HepG2 (cell line): ENCODE measurements around the gene LRRC17. TPM values are rescaled to one million over a fixed set of nuclear protein-coding genes. Genes with fewer than 3 reads are reported as not detected.

ENCODE experiments used
- ATAC-seq: fragments of 200-7000 bp; cut with Tn5 transposase; 3 replicates; pipeline ENCODE4 v1.9.1; 2020; ENCODE audit warnings: mild to moderate bottlenecking, moderate library complexity
- BruUV-seq: library from RNA; stranded (reverse); fragments of 400-500 nt; replicated peaks from 2 replicates; lab custom pipeline; 2021; lab: Mats Ljungman, UMichigan
- CTCF ChIA-PET: fragments of 300-600 bp; formaldehyde crosslinking; extraction: SDS; loops from one replicate; lab custom pipeline; 2021; ENCODE audit warnings: low total read pairs, inconsistent platforms, low intra/inter-chr PET ratio; lab: Yijun Ruan, JAX
- POLR2A ChIA-PET: fragments of 350-600 bp; sonication (Branson Sonifier 250); formaldehyde crosslinking; loops from one replicate; lab custom pipeline; 2020; ENCODE audit warnings: antibody characterized with exemption, inconsistent platforms; lab: Yijun Ruan, JAX
- DNase-seq: peaks from one replicate; pipeline ENCODE4 v3.0.0-alpha.2; 2015; ENCODE audit warnings: low spot score
- FAIRE-seq: peaks from 3 replicates; lab custom pipeline; 2011; peaks lifted over from hg19 to GRCh38; lab: Jason Lieb, UNC
- H2AFZ ChIP-seq: one replicate; pipeline ENCODE4 v1.6.1; 2011; ENCODE audit warnings: low read length, inconsistent platforms
- H3K27ac ChIP-seq: fragments of 300-600 bp; 3 replicates; pipeline ENCODE4 v1.8.0; 2011; ENCODE audit warnings: mixed run types, mild to moderate bottlenecking, mixed read lengths, low read length, inconsistent platforms; ENCODE audit not compliant: insufficient read depth; ENCODE audit errors: extremely low read length
- H3K27me3 ChIP-seq, 2 experiments: fragments of 200-600 bp in 1 of 2; 2 replicates in 1 of 2; 3 replicates in 1 of 2; pipeline versions ENCODE4 v1.6.0 to v1.8.0; 2011; ENCODE audit warnings: low read length in 2 of 2, mild to moderate bottlenecking in 2 of 2, moderate library complexity in 2 of 2, inconsistent platforms in 1 of 2; ENCODE audit not compliant: insufficient read depth in 2 of 2, control insufficient read depth in 1 of 2
- H3K36me3 ChIP-seq, 2 experiments: fragments of 200-600 bp in 1 of 2; replicated peaks in 1 of 2; 2 replicates in 1 of 2; 3 replicates in 1 of 2; pipeline versions ENCODE4 v1.5.1 to v1.8.0; 2011; ENCODE audit warnings: low read length in 2 of 2, inconsistent platforms in 1 of 2; ENCODE audit not compliant: insufficient read depth in 2 of 2, control insufficient read depth in 1 of 2
- H3K4me1 ChIP-seq: 2 replicates; pipeline ENCODE4 v1.5.1; 2012; ENCODE audit warnings: low read length, inconsistent platforms; ENCODE audit not compliant: insufficient read depth
- H3K4me2 ChIP-seq: 2 replicates; pipeline ENCODE4 v1.6.0; 2011; ENCODE audit warnings: low read depth, low read length, inconsistent platforms
- H3K4me3 ChIP-seq, 3 experiments: fragments of 200-600 bp in 1 of 3; sonication (generic), shearing (Covaris generic) in 1 of 3; replicated peaks in 1 of 3; 2 replicates each; pipeline ENCODE4 v1.5.1; 2011 to 2016; ENCODE audit warnings: low read length in 3 of 3, inconsistent platforms in 2 of 3, low read depth in 2 of 3, mild to moderate bottlenecking in 2 of 3, control low read depth in 1 of 3, mixed read lengths in 1 of 3; ENCODE audit not compliant: insufficient read depth in 1 of 3
- H3K79me2 ChIP-seq: one replicate; pipeline ENCODE4 v1.6.1; 2011; ENCODE audit warnings: low read length, inconsistent platforms; ENCODE audit not compliant: insufficient read depth
- H3K9ac ChIP-seq: 2 replicates; pipeline ENCODE4 v1.6.0; 2011; ENCODE audit warnings: mild to moderate bottlenecking, low read depth, low read length, inconsistent platforms; ENCODE audit not compliant: insufficient read depth
- H3K9me3 ChIP-seq: 2 replicates; pipeline ENCODE4 v1.5.1; 2012; ENCODE audit warnings: mild to moderate bottlenecking, low read length
- H4K20me1 ChIP-seq: 2 replicates; pipeline ENCODE4 v1.6.0; 2011; ENCODE audit warnings: inconsistent platforms, mild to moderate bottlenecking, low read length, moderate library complexity; ENCODE audit not compliant: insufficient read depth
- GATAD2A ChIP-seq: IDR thresholded peaks from 2 replicates; pipeline ENCODE4 v1.6.1; 2016
- GFI1 ChIP-seq: sonication (generic); formaldehyde crosslinking; IDR thresholded peaks from 2 replicates; pipeline ENCODE4 v1.5.0; 2020; ENCODE audit warnings: missing genetic modification reagents, mild to moderate bottlenecking, borderline replicate concordance
- GPN1 ChIP-seq: sonication (generic); formaldehyde crosslinking; IDR thresholded peaks from 2 replicates; pipeline ENCODE4 v1.5.1; 2020; ENCODE audit warnings: missing genetic modification reagents, borderline replicate concordance
- KLF12 ChIP-seq: sonication (generic); formaldehyde crosslinking; IDR thresholded peaks from 2 replicates; pipeline ENCODE4 v1.4.0; 2020; ENCODE audit warnings: missing genetic modification reagents, borderline replicate concordance
- MIXL1 ChIP-seq: IDR thresholded peaks from 2 replicates; pipeline ENCODE4 v1.6.1; 2016
- PCBP1 ChIP-seq: fragments of 200-400 bp; formaldehyde crosslinking; IDR thresholded peaks from 2 replicates; pipeline ENCODE4 v1.6.1; 2017; ENCODE audit warnings: mild to moderate bottlenecking, low read depth, low read length, borderline replicate concordance
- YEATS2 ChIP-seq: sonication (generic); formaldehyde crosslinking; IDR thresholded peaks from 2 replicates; pipeline ENCODE4 v1.4.0; 2020; ENCODE audit warnings: missing genetic modification reagents, borderline replicate concordance
- ZKSCAN1 ChIP-seq: fragments of 150-350 bp; IDR thresholded peaks from 2 replicates; pipeline ENCODE4 v1.6.1; 2014; ENCODE audit warnings: low read length
- ZNF709 ChIP-seq: sonication (generic); formaldehyde crosslinking; IDR thresholded peaks from 2 replicates; pipeline ENCODE4 v1.5.0; 2020; ENCODE audit warnings: mild to moderate bottlenecking, missing genetic modification reagents
- ZNF747 ChIP-seq: sonication (generic); formaldehyde crosslinking; IDR thresholded peaks from 2 replicates; pipeline ENCODE4 v1.8.1; 2023; ENCODE audit warnings: missing genetic modification reagents, mild to moderate bottlenecking, borderline replicate concordance
- ZNF775 ChIP-seq: sonication (generic); formaldehyde crosslinking; IDR thresholded peaks from 2 replicates; pipeline ENCODE4 v1.4.0; 2020; ENCODE audit warnings: missing genetic modification reagents, mild to moderate bottlenecking, moderate library complexity, borderline replicate concordance
- ZNF777 ChIP-seq: sonication (generic); formaldehyde crosslinking; IDR thresholded peaks from 2 replicates; pipeline ENCODE4 v1.4.0; 2020; ENCODE audit warnings: missing genetic modification reagents
- in situ Hi-C: cut with HindIII; loops from 2 replicates; pipeline ENCODE4 v1.10.0; 2017; ENCODE audit warnings: low pct_unique_long_range_greater_than_20kb; ENCODE audit not compliant: extremely low pct_ligation_motif_present
- intact Hi-C: fragments of 100-400 bp; cut with micrococcal nuclease; formaldehyde crosslinking; loops from one replicate; pipeline ENCODE4 v1.10.0; 2022; ENCODE audit not compliant: unreplicated experiment
- polyA plus RNA-seq, 8 experiments: library from polyadenylated mRNA; depleted of rRNA in 3 of 8; stranded (reverse) in 7 of 8; unstranded in 1 of 8; fragments of >200 nt; fragmentation: Illumina TruSeq in 4 of 8; extraction: Trizol in 4 of 8; gene quantifications; 2 replicates each; pipeline versions ENCODE4 v1.2.1 to v1.2.3, GENCODE V29; 2011 to 2016; ENCODE audit warnings: low read depth in 4 of 8, missing spikeins in 1 of 8, mixed read lengths in 1 of 8; ENCODE audit not compliant: insufficient read depth in 1 of 8
- total RNA-seq, 5 experiments: library from RNA; depleted of rRNA; stranded (reverse); fragments of >200 nt; fragmentation: Illumina TruSeq; extraction: Trizol; gene quantifications; 2 replicates each; pipeline ENCODE4 v1.2.3, GENCODE V29; 2016; ENCODE audit warnings: low read depth in 1 of 5
- TF ChIP-seq, protein P1 (sequence below): sonication (generic); formaldehyde crosslinking; IDR thresholded peaks from 2 replicates; pipeline ENCODE4 v1.4.0; 2020; ENCODE audit warnings: missing genetic modification reagents, mild to moderate bottlenecking, borderline replicate concordance
- TF ChIP-seq, protein P2 (sequence below): sonication (generic); formaldehyde crosslinking; IDR thresholded peaks from 2 replicates; pipeline ENCODE4 v1.4.0; 2020; ENCODE audit warnings: mild to moderate bottlenecking, missing genetic modification reagents
- TF ChIP-seq, protein P3 (sequence below): sonication (generic); formaldehyde crosslinking; IDR thresholded peaks from 2 replicates; pipeline ENCODE4 v1.4.0; 2020; ENCODE audit warnings: missing genetic modification reagents
- TF ChIP-seq, protein P4 (sequence below): sonication (generic); formaldehyde crosslinking; IDR thresholded peaks from 2 replicates; pipeline ENCODE4 v1.8.1; 2023; ENCODE audit warnings: missing genetic modification reagents, inconsistent platforms, borderline replicate concordance

Gene LRRC17
- total and polyA plus RNA-seq, 2 of the 13 experiments (the other 11 are each of a cell fraction or from before 2014, with no cell fraction given) = 0.20 to 0.66 TPM

DNA sequence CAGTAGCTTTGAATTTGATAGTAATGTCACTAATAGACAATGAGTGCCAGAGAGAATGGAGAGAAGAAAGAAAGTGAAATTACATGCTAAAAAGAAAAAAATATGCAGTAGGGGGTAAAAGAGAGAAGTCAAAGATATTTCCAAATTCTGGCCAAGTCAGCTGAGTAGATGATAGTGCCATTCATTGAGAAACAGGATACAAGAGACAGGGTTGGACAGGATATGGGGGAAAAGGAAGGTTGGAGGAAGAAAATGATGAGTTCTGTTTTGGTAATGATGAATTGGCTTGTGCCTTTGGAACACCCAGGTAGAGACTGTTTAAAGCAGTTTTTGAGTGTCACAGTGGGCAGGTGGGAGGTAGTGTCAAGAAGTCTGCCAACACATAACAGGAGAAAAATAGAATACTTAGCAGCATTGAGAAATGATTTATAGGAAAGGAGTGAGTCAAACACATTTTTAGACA, 78.3 kb downstream of the LRRC17 start:
- in situ Hi-C loops = no loop called here
- CTCF ChIA-PET = no interaction called here
- Histone ChIP-seq H3K27ac (no peak overlapping the region), H3K36me3 (no peaks in the 10 kb centered on the region), H3K9me3 (no peaks in the 10 kb centered on the region), H4K20me1 (no peaks in the 10 kb centered on the region), H3K4me3 (no peak overlapping the region), H3K4me2 (no peak overlapping the region)
- no peak for ATAC-seq
- TF ChIP-seq, protein P1, sequence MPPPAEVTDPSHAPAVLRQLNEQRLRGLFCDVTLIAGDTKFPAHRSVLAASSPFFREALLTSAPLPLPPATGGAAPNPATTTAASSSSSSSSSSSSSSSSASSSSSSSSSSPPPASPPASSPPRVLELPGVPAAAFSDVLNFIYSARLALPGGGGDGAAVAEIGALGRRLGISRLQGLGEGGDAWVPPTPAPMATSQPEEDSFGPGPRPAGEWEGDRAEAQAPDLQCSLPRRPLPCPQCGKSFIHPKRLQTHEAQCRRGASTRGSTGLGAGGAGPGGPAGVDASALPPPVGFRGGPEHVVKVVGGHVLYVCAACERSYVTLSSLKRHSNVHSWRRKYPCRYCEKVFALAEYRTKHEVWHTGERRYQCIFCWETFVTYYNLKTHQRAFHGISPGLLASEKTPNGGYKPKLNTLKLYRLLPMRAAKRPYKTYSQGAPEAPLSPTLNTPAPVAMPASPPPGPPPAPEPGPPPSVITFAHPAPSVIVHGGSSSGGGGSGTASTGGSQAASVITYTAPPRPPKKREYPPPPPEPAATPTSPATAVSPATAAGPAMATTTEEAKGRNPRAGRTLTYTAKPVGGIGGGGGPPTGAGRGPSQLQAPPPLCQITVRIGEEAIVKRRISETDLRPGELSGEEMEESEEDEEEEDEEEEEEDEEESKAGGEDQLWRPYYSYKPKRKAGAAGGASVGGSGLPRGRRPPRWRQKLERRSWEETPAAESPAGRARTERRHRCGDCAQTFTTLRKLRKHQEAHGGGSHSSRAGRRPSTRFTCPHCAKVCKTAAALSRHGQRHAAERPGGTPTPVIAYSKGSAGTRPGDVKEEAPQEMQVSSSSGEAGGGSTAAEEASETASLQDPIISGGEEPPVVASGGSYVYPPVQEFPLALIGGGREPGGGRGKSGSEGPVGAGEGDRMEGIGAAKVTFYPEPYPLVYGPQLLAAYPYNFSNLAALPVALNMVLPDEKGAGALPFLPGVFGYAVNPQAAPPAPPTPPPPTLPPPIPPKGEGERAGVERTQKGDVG (CRISPR knock-in tag) = no peak
- TF ChIP-seq YEATS2 (no peak), ZNF775 (no peak), ZNF709 (CRISPR knock-in tag) (no peak), KLF12 (CRISPR knock-in tag) (no peak), GATAD2A (CRISPR knock-in tag) (no peak), GFI1 (CRISPR knock-in tag) (no peak), ZNF747 (CRISPR knock-in tag) (no peak), MIXL1 (no peak), ZNF777 (CRISPR knock-in tag) (no peak), GPN1 (CRISPR knock-in tag) (no peak), ZKSCAN1 (no peak), PCBP1 (no peak)
- TF ChIP-seq, protein P2, sequence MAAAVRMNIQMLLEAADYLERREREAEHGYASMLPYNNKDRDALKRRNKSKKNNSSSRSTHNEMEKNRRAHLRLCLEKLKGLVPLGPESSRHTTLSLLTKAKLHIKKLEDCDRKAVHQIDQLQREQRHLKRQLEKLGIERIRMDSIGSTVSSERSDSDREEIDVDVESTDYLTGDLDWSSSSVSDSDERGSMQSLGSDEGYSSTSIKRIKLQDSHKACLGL (CRISPR knock-in tag) = no peak
- TF ChIP-seq, protein P3, sequence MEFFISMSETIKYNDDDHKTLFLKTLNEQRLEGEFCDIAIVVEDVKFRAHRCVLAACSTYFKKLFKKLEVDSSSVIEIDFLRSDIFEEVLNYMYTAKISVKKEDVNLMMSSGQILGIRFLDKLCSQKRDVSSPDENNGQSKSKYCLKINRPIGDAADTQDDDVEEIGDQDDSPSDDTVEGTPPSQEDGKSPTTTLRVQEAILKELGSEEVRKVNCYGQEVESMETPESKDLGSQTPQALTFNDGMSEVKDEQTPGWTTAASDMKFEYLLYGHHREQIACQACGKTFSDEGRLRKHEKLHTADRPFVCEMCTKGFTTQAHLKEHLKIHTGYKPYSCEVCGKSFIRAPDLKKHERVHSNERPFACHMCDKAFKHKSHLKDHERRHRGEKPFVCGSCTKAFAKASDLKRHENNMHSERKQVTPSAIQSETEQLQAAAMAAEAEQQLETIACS = no peak
- TF ChIP-seq, protein P4, sequence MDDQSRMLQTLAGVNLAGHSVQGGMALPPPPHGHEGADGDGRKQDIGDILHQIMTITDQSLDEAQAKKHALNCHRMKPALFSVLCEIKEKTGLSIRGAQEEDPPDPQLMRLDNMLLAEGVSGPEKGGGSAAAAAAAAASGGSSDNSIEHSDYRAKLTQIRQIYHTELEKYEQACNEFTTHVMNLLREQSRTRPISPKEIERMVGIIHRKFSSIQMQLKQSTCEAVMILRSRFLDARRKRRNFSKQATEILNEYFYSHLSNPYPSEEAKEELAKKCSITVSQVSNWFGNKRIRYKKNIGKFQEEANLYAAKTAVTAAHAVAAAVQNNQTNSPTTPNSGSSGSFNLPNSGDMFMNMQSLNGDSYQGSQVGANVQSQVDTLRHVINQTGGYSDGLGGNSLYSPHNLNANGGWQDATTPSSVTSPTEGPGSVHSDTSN (CRISPR knock-in tag) = no peak
- TF ChIP-seq, all 625 proteins: peak for 0
- no peaks in the 10 kb centered on the region for H3K27me3 ChIP-seq
- intact Hi-C loops = no loop called here
- no TSS peak for BruUV-seq
- DNase-seq = no peak
- POLR2A ChIA-PET = no interaction called here
- H2AFZ ChIP-seq = no peak overlapping the region
- H3K4me1 ChIP-seq = peaks cover 48% of the 10 kb centered on the region
- H3K9ac ChIP-seq = no peak overlapping the region
- FAIRE-seq = no peak
- H3K79me2 ChIP-seq = no peaks in the 10 kb centered on the region
